ENCODE data around the gene ODAD3. TPM values are rescaled to one million over a fixed set of nuclear protein-coding genes. Genes with fewer than 3 reads are reported as not detected.
"Not testable (repeated sequence)": the region's sequence is repeated elsewhere in the genome, so short reads cannot be mapped to it uniquely, and the experiment has no call there.

The ODAD3 gene
- total RNA-seq, 1 donor from 2014 or later = 0.43 TPM

DNA sequence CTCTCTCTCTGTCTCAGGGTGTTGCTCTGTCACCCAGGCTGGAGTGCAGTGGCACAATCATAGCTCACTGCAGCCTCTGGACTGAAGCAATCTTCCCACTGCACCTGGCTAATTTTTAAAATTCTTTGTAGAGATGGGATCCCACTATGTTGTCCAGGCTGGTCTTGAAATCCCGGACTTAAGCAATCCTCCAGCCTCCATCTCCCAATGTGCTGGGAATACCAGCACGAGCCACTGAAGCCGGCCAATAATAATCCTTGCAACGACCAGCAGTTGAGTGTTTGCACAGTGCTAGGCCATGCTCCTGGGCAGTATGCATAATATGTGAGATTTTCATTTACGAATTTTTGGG lies 50.2 kb downstream of the ODAD3 start:
- intact Hi-C loops (cut with DNase I) = loop anchor here (5.0 kb wide), 4 partner anchors 37 to 98 kb away; partner anchors contain the start of genes CCDC159, ELAVL3 and TMEM205
- DNase-seq (ENCODE audit: low spot score) = no peak

DNA sequence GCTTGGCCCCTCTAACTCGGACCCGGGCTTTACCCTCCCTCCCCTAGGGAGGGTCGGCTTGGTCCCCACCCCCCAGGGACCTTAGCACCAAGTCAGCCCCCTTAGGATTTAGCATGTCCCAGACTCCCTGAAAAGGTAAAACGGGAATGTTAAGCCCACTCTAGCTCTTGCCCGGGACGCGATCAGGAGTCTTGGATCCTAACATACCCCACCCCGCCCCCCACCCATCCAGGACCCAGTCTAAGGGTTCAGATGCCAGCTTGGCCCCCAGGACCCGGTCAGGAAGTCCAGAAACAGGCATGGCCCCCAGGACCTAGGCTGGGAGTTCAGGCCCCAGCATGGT lies 51.2 kb downstream of the ODAD3 start:
- no peak for DNase-seq (ENCODE audit: low spot score)
- intact Hi-C loops (cut with DNase I) = loop anchor here (5.0 kb wide), 4 partner anchors 36 to 99 kb away; partner anchors contain the start of genes CCDC159, ELAVL3 and TMEM205

DNA sequence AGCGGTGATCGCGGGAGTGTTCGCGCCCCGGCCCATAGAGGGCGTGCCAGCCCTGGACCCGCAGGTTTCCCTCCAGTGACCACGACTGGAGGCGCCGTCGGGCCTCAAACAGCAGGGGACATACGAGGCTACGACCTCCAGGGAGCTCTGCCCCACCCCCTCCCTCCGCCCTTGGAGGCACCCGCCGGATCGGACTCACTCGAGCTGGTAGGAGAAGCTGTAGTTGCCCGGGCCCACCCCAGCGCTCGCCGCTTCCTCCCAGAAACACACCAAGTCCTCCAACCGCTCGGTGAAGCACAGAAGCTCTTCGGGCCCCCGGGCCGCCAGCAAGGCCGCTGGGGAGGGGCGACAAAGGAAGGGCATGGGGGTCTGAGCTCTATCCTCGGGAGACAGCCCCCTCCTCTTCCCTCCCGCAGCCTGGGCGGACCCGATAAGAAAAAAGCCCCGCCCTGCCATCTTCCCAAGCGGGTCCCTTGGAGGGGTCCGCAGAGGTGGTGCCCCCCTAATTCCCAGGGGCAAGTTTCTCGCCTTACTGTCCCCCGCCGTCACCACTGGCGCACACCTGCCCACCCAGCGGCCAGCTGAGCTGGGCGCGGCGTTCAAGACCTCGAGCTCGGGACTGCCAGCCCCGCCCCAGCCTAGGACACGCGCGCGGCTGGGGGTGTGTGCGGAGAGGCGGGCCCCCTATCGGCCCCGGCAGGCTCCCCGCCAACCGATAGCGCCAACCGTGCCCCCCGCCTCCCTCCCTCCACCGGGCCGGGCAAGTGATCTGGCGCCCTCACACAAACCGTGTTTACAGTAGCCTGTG lies 51.8 kb downstream of the ODAD3 start:
- intact Hi-C loops (cut with DNase I) = loop anchor here (5.0 kb wide), 4 partner anchors 36 to 99 kb away; partner anchors contain the start of genes CCDC159, ELAVL3 and TMEM205
- peak; percentile 85 for DNase-seq (ENCODE audit: low spot score)

DNA sequence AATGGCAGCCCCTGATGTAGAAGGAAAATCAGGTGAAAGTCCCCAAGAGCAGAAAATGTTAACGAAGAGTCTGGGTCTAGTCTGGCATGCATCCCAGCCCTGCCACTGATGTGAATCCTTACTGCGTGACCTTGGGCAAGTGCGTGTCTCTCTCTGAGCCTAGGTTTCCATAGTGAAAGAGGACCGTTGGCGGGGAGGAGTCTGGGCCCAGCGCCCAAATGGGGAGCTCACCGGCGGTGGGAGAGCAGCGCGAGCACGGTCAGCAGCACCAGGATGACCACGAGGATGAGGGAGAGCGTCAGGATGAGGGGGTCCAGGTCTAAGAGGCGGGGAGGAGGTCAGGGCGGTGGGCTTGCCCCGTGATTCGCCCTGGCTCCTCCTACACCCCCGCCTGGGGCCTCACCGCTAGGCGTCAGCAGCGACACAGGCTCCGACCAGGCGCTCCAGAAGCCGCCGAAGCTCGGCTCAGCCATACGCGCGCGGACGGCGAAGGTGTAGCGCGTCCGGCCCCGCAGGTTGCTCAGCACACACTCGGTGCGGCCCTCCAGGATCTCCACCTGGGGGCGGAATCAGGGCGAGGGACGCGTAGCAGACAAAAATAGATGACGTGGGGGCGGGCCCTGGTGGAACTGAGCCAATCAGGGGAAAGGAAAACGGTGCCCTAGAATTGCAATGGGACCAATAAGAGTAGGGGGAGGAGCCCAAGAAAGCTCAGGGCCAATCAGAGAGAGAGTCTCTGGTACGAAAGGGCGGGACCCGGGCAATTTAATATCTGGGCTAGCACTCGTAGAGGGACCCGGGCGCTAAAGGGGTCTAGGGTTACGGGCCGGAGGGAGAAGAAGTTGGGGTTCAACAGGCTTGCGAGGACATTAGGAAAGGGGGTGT lies 54.0 kb downstream of the ODAD3 start:
- DNase-seq (ENCODE audit: low spot score) = peak; percentile 96
- intact Hi-C loops (cut with DNase I) = loop anchor here (2.0 to 5.0 kb wide), 5 partner anchors 34 to 101 kb away; partner anchors contain the start of genes CCDC159, ELAVL3, ODAD3 and PRKCSH

DNA sequence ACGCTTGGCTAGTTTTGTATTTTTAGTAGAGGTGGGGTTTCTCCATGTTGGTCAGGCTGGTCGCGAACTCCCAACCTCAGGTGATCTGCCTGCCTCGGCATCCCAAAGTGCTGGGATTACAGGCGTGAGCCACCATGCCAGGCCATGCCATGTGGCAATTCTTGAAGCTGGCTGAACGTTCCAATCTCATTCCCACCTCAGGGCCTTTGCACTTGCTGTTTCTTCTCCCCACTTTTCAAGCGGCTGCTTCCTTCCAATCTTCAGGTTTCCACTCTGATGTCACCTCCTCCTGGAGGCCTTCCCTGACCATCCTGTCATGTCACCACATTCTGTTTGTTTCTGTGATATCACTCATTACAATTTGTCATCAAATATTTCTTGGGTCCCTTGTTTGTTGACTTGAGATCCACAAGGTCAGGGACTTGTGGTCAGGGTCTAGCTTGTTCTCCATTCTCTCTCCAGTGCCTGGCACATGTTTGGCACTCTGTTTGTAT lies 55.0 kb downstream of the ODAD3 start:
- intact Hi-C loops (cut with DNase I) = loop anchor here (2.0 to 5.0 kb wide), 5 partner anchors 33 to 102 kb away; partner anchors contain the start of genes CCDC159, ELAVL3, ODAD3 and PRKCSH
- DNase-seq (ENCODE audit: low spot score) = no peak

DNA sequence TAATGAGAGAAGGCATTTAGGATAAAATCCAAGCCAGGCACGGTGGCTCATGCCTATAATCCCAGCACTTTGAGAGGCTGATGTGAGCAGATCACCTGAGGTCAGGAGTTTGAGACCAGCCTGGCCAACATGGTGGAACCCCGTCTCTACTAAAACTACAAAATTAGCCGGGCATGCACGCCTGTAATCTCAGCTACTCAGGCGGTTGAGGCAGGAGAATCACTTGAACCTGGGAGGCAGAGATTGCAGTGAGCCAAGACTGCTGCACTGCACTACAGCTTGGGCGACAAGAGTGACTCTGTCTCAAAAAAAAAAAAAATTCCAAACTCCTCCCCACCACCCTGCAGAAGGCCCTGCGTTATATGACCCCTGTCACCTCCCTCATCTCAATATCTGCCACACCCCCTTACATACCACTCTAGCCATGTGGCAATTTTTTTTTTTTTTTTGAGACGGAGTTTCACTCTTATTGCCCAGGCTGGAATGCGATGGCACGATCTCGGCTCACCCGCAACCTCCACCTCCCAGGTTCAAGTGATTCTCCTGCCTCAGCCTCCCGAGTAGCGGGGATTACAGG lies 55.6 kb downstream of the ODAD3 start:
- DNase-seq (ENCODE audit: low spot score); intact Hi-C loops (cut with DNase I): not testable (repeated sequence)

DNA sequence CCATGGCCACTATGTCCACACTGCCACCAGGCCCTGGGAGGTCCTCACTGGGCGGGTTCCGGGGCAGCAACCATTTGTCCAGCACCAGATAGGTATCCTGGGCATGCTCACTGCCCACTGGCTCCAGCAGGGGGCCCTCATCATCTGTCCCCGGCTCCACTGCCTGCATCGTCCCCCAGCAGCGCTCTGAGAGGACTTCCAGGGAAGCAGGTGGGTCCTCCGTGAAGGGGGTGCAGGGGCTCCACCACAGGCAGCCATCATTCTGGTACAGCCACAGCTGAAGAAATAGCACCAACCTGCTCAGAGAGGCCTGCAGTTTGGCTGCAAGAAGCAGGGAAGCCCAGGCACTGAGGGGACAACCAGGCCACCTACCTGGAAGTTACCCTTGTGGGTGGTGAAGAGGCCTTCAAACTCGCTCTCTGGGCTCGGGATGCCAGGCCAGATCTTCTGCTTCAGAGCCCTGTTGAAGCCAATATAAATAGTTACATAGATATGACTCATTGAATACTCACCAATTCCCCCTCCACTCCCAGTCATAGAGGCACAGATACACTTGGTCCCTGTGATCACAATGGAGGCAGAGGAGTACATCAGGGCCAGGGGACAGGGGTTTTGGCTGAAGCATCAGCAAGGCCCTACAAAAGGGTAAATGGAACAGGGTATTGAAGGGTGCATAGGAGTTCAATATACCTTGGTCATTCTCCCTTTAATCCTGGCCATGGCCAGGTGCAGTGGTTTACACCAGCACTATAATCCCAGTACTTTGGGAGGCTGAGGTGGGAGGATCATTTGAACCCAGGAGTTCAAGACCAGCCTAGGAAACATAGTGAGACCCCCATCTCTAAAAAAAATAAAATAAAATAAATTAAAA lies 56.4 kb downstream of the ODAD3 start:
- intact Hi-C loops (cut with DNase I) = no loop called here
- DNase-seq (ENCODE audit: low spot score) = no peak

DNA sequence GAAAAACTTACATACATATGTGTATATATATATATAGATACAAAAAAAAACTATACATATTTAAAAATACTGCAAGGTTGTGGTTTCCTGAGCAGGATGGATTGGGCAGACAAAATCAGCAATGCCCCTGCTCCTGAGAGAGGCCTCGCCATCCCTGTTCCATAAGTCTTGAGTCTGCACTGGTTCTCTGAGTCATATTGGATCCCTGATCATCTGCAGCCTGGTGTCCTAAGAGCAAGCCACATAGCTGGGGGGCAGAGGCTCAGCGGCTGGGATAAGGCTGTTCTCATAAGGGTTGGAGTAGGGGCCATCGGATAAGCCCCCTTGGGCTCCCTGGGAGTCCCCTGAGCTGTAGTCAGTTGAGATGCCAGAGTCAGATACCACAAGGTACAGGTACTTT lies 57.2 kb downstream of the ODAD3 start:
- intact Hi-C loops (cut with DNase I) = no loop called here

DNA sequence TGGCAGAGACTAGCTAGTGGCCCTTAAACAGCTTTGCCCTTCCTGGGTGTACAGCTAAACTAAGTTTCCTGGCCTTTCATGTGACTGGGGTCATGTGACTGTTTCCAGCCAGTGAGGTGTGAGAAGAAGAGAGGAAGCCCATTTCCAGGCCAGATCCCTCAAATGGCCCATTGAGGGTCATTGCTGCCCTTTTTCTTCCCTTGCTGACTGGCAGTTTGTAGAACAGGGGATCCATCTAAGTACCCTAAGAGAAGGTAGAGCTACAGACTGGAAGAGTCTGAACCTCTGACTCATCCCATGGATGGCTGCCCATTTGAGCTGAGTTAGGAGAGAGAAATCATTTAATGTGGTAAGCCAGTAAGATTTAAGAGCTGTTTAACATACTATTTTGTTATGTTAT lies 57.7 kb downstream of the ODAD3 start:
- intact Hi-C loops (cut with DNase I) = no loop called here
- no peak for DNase-seq (ENCODE audit: low spot score)

More for the DNA sequence above, 57.2 kb downstream of the ODAD3 start:
- DNase-seq (ENCODE audit: low spot score) = no peak

DNA sequence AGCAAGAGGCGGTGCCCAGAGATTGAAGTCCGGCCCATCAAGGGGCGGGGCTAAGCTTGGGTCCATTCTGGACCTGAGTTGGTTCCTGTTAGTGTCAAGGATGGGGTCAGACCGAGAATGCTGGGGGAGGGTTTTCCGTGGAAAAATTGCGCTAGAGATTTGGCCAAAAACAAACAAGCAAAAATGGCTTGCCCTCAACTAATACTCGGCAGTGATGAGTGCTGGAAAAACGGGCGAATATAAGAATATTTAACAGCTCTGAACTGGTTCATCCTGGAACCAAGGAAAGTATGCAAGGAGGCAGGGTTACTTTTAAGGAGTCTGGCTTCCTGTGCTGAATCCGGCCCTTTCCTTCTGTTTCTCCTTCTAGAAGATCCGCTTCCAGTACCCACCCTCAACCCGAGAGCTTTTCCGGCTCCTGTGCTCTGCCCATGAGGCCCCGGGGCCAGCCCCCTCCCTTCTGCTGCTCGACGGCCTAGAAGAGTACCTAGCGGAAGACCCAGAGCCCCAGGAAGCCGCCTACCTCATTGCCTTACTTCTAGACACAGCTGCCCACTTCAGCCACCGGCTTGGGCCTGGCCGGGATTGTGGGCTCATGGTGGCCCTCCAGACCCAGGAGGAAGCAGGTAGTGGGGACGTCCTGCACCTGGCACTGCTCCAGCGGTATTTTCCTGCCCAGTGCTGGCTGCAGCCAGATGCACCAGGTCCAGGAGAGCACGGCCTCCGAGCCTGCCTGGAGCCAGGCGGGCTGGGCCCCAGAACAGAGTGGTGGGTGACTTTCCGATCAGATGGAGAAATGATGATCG lies 59.6 kb downstream of the ODAD3 start:
- intact Hi-C loops (cut with DNase I) = no loop called here
- DNase-seq (ENCODE audit: low spot score) = peak; percentile 76

DNA sequence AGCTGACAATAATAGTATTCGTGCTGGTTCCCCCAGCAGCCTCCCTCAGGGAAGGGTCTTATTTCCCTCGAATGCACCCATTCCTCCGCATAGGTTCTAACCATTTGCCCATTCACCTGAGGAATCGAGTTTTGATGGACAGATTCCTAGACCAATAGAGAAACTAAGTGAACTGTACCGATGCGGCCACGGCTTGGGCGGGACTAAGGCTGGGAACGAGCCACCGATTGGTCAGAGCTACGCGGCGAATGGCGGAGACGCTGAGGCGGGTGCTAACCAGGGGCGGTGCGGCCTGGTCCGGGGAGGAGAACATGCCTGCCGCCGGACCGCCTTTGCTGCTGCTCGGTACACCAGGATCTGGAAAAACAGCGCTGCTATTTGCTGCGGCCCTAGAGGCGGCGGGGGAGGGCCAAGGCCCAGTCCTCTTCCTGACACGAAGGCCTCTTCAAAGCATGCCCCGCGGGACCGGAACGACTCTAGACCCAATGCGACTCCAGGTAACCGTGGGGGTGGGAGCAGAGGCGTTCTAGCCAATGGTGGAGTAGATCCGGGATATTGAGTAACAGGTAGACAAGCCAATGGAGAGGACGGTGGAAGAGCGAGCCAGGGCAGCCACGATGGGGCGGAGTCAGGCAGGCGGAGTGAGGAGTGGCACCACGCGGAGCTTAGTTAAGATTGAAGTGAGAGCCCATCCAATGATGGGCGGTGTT lies 60.3 kb downstream of the ODAD3 start, which contains the start of gene SWSAP1:
Gene SWSAP1, plus strand, starts transcription at position 234 of the 710 bp plus-strand sequence. Its CDS starts 15 bp downstream, at position 249.
- DNase-seq (ENCODE audit: low spot score) = peak; percentile 99
- intact Hi-C loops (cut with DNase I) = no loop called here

DNA sequence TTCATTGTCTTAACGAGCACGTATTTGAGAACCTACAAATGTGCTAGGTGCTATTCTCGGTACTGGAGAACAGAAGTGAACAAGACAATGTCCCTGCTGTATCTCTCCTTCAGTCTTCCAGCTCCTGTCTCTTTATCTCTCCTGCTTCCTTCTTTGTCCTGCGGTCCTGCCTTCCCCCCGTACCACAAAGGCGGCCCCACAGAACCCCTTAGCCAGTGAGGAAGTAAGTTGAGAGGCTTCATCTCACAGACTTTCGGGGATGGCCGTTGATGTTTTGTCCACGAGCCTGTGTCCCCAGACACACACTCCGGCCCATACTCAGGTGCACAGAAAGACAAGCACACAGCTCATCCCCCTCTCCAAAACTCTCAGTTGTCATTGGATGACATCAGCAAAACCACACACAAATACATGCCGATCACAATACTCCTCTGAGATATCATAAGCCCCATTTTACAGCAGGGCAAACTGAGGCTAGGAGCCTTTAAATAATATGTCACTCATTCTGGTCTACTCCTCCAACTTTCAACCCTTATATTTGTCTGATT lies 61.0 kb downstream of the ODAD3 start:
- intact Hi-C loops (cut with DNase I) = no loop called here
- DNase-seq (ENCODE audit: low spot score) = no peak

DNA sequence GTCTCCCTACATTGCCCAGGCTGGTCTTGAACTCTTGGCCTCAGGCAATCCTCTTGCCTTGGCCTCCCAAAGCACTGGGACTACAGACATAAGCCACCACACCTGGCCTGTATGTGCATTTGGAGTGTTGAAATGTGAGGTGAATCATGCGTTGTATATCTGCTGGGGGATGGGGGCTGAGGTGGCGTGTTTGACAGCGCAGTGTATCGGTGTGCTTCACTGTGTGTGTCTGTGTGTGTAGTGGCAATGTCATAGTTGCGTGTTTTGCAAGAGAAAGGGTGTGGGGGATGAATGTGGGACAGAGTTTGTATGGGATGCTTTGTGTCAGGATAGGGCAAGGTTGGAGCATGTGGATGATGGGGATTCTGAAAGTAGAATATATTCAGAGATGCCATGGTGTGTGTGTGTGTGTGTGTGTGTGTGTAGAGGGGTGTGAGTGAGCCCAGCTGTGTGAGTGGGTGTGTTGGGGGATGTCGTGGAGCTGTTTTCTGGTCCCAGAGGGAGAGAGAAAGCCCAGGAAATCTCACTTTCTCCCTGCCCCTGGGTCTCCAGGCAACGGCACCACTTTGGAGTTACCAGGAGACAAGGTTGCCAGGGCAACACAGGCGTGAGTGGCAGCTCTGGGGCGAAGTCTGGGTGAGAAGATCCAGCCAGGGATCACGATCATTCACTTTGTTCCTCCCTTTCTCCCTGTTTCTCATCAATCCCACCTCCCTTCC lies 61.6 kb downstream of the ODAD3 start:
- intact Hi-C loops (cut with DNase I) = no loop called here
- no peak for DNase-seq (ENCODE audit: low spot score)

DNA sequence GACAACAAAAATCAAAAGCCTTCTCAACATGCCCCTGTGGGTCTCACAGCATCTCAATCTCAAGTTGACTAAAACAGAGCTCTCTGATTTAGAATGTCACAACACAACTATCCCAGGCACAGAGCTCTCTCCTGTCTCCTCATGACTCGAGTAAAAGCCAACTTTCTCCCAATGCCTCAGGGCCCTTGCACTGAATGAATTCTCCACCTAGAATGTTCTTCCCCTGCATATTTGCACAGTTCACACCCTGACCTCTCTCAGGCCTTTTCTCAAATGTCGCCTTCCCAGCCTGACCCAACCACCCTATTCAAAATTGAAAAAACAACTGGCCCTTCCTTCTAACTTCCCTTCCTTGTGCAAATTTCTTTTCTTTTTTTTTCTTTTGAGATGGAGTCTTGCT lies 64.2 kb downstream of the ODAD3 start:
- intact Hi-C loops (cut with DNase I) = no loop called here
- no peak for DNase-seq (ENCODE audit: low spot score)

All from cardiac septum (tissue), 1 donor.